Tibial nerve (tissue), 3 donors: ENCODE data around the gene MLYCD.
A peak's percentile ranks its signal among the peaks of the same experiment; 100 is the strongest.

Source experiments
- CTCF ChIP-seq, 5 experiments: fragments of 200-600 bp in 3 of 5; fragments of 450-650 bp in 2 of 5; sonication (generic) in 3 of 5; IDR thresholded peaks; one replicate each; pipeline ENCODE4 v1.5.1; 2016 to 2019; ENCODE audit warnings: antibody characterized with exemption in 5 of 5, mild to moderate bottlenecking in 3 of 5, moderate library complexity in 2 of 5
- POLR2A ChIP-seq, 2 donors: fragments of 450-650 bp; IDR thresholded peaks; one replicate each; pipeline ENCODE4 v1.6.1; 2017; ENCODE audit warnings: antibody characterized with exemption in 2 of 2, mild to moderate bottlenecking in 2 of 2, moderate library complexity in 2 of 2

DNA sequence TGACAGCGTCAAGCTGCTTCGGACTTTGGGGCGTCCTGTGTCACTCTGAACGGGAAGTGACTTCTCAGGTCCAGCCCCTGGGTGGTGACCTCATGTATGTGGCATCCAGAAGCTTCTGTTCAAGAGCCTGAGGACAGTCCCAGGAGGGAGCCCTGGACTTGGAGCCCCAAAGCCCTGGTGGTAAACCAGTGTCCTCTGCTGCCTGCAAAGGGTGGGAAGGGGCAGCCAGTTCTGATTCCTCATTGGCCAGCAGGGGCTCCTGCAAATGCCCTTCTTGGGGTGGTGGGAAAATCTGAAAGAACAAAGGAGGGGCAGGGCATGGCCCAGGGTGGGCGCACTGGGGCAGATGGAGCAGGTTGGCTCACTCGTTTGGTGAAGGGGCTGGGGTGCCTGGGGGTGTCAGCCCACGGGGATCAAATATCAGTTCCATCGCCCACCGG, 55.7 kb downstream of the MLYCD start:
- no peak for TF ChIP-seq CTCF (IDR thresholded peaks at IDR 0.05)
- peak in 1 of 2 donors; percentile 14 for TF ChIP-seq POLR2A (IDR thresholded peaks at IDR 0.05)
